Stomach (tissue), 9 donors: ENCODE measurements around the gene RCAN1. TPM values are rescaled to one million over a fixed set of nuclear protein-coding genes. Genes with fewer than 3 reads are reported as not detected.
"Not testable (repeated sequence)": the region's sequence is repeated elsewhere in the genome, so short reads cannot be mapped to it uniquely, and the experiment has no call there.

ENCODE experiments used
- DNase-seq, 2 donors: peaks; one replicate each; pipeline versions ENCODE4 v3.0.0 to v3.0.0-alpha.2; 2013 to 2019
- H3K27ac ChIP-seq, 5 donors: fragments of 200-600 bp in 4 of 5; sonication (generic) in 4 of 5; one replicate each; pipeline ENCODE4 v1.5.1; 2013 to 2019; ENCODE audit warnings: mild to moderate bottlenecking in 1 of 5, moderate library complexity in 1 of 5
- H3K27me3 ChIP-seq, 3 donors: fragments of 200-600 bp; sonication (generic); one replicate each; pipeline ENCODE4 v1.5.1; 2017 to 2019; ENCODE audit warnings: mixed run types in 1 of 3
- H3K36me3 ChIP-seq, 4 donors: fragments of 200-600 bp; sonication (generic); 1 replicate in 3 of 4; 2 replicates in 1 of 4; pipeline ENCODE4 v1.5.1; 2016 to 2019
- H3K4me1 ChIP-seq, 4 donors: fragments of 200-600 bp; sonication (generic); one replicate each; pipeline ENCODE4 v1.5.1; 2016 to 2019
- H3K4me3 ChIP-seq, 4 donors: fragments of 200-600 bp; sonication (generic) in 3 of 4; one replicate each; pipeline ENCODE4 v1.5.1; 2016 to 2019; ENCODE audit warnings: mild to moderate bottlenecking in 1 of 4
- H3K9me3 ChIP-seq, 4 donors: fragments of 200-600 bp; sonication (generic); one replicate each; pipeline ENCODE4 v1.5.1; 2016 to 2019
- EP300 ChIP-seq: sonication (generic); formaldehyde crosslinking; IDR thresholded peaks from one replicate; pipeline ENCODE4 v1.6.1; 2017; ENCODE audit warnings: antibody characterized with exemption
- POLR2A ChIP-seq, 4 donors: fragments of 450-650 bp; IDR thresholded peaks; one replicate each; pipeline ENCODE4 v1.6.1; 2016; ENCODE audit warnings: antibody characterized with exemption in 4 of 4, control low read depth in 2 of 4, mild to moderate bottlenecking in 1 of 4, moderate library complexity in 1 of 4
- POLR2AphosphoS5 ChIP-seq, 3 donors: sonication (generic); formaldehyde crosslinking; IDR thresholded peaks; one replicate each; pipeline ENCODE4 v1.6.1; 2016; ENCODE audit warnings: antibody characterized with exemption in 3 of 3
- WGBS, 5 donors: extraction: QIAGEN DNeasy Blood & Tissue Kit in 3 of 5; methylation state at CpG; one replicate each; pipeline versions ENCODE4 v1.1.5 to v1.1.7; 2013 to 2018; 5-methylcytosine and 5-hydroxymethylcytosine counted together
- intact Hi-C: fragments of 100-400 bp; cut with DNase I; formaldehyde crosslinking; loops from one replicate; pipeline ENCODE4 v1.15.1; 2023; ENCODE audit warnings: low total_unique reads
- polyA plus RNA-seq, 3 donors: library from polyadenylated mRNA; stranded (reverse); fragments of 200-250 nt; gene quantifications; one replicate each; pipeline ENCODE4 v1.2.3, GENCODE V29; 2013
- total RNA-seq, 5 donors: library from RNA; depleted of rRNA; stranded (reverse); fragments of >200 nt; gene quantifications; one replicate each; pipeline versions ENCODE4 v1.1.0 to v1.2.3, GENCODE V29; 2014 to 2016
- TF ChIP-seq, protein P1 (sequence below), 7 experiments: fragments of 450-650 bp in 4 of 7; fragments of 200-600 bp in 3 of 7; sonication (generic) in 3 of 7; IDR thresholded peaks; one replicate each; pipeline ENCODE4 v1.5.1; 2016 to 2019; ENCODE audit warnings: antibody characterized with exemption in 7 of 7, control low read depth in 2 of 7, mild to moderate bottlenecking in 1 of 7
- donor health status: healthy with polysubstance abuse.
- donor health status: Bipolar disorder and iron deficiency.
- donor health status: healthy.

RCAN1 gene
- total and polyA plus RNA-seq, 8 donors: 15.6 to 85.7 (median 31.5) TPM

DNA sequence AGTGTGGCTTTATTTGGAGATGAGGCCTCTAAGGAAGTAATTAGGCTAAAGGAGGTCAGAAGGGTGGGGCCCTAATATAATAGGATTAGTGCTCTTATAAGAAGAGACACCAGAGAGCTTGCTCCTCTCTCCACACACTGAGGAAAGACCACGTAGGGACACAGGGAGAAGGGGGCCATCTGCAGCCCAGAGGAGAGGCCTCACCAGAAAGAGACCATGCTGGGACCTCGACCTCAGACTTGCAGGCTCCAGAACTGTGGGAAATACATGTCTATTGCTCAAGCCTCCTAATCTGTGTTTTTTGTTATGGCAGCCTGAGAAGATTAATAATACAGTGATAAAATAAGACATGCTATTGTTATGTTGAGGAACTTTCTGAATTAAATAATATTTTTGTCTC, 8.3 kb downstream of the RCAN1 start:
- WGBS, 5 donors: 42 to 68% (median 50%) methylated on average over 2 of the region's 2 CpGs
- no peaks in the 10 kb centered on the region for H3K9me3 ChIP-seq
- intact Hi-C loops: no loop called here
- no peak overlapping the region for H3K4me3 ChIP-seq
- TF ChIP-seq EP300 (no peak), POLR2A (IDR thresholded peaks at IDR 0.05) (no peak), POLR2AphosphoS5 (IDR thresholded peaks at IDR 0.05) (no peak)
- TF ChIP-seq, protein P1, sequence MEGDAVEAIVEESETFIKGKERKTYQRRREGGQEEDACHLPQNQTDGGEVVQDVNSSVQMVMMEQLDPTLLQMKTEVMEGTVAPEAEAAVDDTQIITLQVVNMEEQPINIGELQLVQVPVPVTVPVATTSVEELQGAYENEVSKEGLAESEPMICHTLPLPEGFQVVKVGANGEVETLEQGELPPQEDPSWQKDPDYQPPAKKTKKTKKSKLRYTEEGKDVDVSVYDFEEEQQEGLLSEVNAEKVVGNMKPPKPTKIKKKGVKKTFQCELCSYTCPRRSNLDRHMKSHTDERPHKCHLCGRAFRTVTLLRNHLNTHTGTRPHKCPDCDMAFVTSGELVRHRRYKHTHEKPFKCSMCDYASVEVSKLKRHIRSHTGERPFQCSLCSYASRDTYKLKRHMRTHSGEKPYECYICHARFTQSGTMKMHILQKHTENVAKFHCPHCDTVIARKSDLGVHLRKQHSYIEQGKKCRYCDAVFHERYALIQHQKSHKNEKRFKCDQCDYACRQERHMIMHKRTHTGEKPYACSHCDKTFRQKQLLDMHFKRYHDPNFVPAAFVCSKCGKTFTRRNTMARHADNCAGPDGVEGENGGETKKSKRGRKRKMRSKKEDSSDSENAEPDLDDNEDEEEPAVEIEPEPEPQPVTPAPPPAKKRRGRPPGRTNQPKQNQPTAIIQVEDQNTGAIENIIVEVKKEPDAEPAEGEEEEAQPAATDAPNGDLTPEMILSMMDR (IDR thresholded peaks at IDR 0.05): no peak
- H3K36me3 ChIP-seq: no peaks in the 10 kb centered on the region
- DNase-seq: no peak
- peaks cover 0 to 9% (median 4%) of the 10 kb centered on the region in 4 donors for H3K4me1 ChIP-seq
- no peak overlapping the region for H3K27ac ChIP-seq
- no peaks in the 10 kb centered on the region for H3K27me3 ChIP-seq

DNA sequence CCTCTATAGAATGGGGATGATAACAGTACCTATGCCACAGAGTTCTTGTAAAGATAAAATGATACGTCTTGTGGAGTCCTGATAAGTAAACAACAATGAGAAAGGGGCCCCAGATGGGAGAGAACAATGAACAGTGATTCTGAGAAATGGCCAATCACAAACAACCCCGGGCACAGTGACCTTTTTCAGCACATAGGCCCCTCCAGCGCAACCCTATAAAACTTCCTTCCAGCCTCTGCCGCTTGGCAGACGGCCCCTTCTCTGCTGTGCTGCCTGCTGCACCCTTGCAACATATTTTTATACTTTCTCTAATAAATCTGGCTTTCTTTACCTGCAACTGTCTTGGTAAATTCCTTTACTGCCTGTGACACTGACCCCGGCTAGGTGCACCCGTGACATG, 8.9 kb downstream of the RCAN1 start:
- H3K4me3 ChIP-seq: no peak overlapping the region
- no peak for DNase-seq
- H3K27me3 ChIP-seq: no peaks in the 10 kb centered on the region
- 72 to 81% (median 80%) methylated on average over 7 of the region's 7 CpGs for WGBS, 5 donors
- no peaks in the 10 kb centered on the region for H3K9me3 ChIP-seq
- peaks cover 0 to 9% (median 4%) of the 10 kb centered on the region in 4 donors for H3K4me1 ChIP-seq
- H3K27ac ChIP-seq: no peak overlapping the region
- intact Hi-C loops: no loop called here
- TF ChIP-seq, protein P1 (IDR thresholded peaks at IDR 0.05): no peak
- TF ChIP-seq POLR2AphosphoS5 (IDR thresholded peaks at IDR 0.05) (no peak), POLR2A (IDR thresholded peaks at IDR 0.05) (no peak), EP300 (no peak)
- no peaks in the 10 kb centered on the region for H3K36me3 ChIP-seq

DNA sequence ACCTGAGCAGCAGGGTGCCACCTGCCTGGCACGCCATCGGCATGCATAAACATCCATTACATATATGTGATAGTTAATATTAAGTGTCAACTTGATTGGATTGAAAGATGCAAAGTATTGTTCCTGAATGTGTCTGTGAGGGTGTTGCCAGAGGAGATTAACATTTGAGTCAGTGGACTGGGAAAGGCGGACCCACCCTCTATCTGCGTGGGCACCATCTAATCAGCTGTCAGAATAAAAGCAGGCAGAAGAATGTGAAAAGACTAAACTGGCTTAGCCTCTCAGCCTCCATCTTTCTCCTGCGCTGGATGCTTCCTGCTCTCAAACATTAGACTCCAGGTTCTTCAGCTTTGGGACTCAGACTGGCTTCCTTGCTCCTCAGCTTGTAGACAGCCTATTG, 10.0 kb downstream of the RCAN1 start:
- H3K36me3 ChIP-seq, H3K9me3 ChIP-seq, H3K4me1 ChIP-seq, intact Hi-C loops, DNase-seq, H3K4me3 ChIP-seq, H3K27ac ChIP-seq, H3K27me3 ChIP-seq: not testable (repeated sequence)
- WGBS, 5 donors: 84 to 97% (median 91%) methylated on average over 5 of the region's 5 CpGs

DNA sequence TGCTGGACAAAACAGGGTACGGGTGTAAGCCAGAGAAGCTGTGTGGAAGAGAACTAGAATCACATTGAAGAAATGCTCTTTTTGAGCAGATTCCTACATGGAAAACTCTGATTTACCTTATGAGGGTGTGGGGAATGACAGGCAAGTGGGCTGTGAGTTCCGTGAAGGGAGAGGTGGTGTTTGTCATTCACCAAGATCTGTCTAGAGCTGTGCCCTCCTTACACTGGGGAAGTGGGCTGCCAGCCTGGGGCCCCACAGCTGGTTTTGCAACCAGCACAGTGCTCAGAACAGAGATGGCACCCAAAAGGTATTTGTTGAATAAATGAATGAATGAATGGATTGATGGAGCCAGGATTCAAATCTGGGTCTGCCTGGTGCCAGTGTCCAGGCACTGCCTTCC, 10.4 kb downstream of the RCAN1 start:
- peaks cover 0 to 9% (median 4%) of the 10 kb centered on the region in 4 donors for H3K4me1 ChIP-seq
- no peak for DNase-seq
- TF ChIP-seq POLR2A (IDR thresholded peaks at IDR 0.05): no peak
- TF ChIP-seq EP300: no peak
- TF ChIP-seq POLR2AphosphoS5 (IDR thresholded peaks at IDR 0.05): no peak
- TF ChIP-seq, protein P1 (IDR thresholded peaks at IDR 0.05): no peak
- no peak overlapping the region for H3K27ac ChIP-seq
- 89 to 93% (median 92%) methylated on average over 2 of the region's 2 CpGs for WGBS, 5 donors
- no peak overlapping the region for H3K4me3 ChIP-seq
- intact Hi-C loops: no loop called here
- no peaks in the 10 kb centered on the region for H3K27me3 ChIP-seq
- no peaks in the 10 kb centered on the region for H3K36me3 ChIP-seq
- no peaks in the 10 kb centered on the region for H3K9me3 ChIP-seq

DNA sequence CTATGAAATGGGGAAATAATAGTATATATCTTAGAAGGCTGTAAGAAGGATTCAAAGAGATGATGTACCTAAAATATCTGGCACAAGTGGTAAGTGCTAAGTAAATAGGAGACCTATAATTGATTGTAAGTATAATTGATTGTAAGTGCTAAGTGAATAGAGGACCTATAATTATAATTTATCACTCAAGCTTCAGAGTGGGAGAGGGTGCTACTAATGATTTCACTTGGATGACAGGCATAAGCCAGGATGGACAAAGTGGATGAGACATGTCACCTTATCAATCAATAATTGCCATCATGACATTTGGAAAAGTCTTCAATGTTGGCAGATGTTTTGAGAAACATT, 11.2 kb downstream of the RCAN1 start:
- no peak for TF ChIP-seq POLR2A (IDR thresholded peaks at IDR 0.05)
- TF ChIP-seq POLR2AphosphoS5 (IDR thresholded peaks at IDR 0.05): no peak
- Histone ChIP-seq H3K4me1 (peaks cover 0 to 13% (median 4%) of the 10 kb centered on the region in 4 donors), H3K27me3 (no peaks in the 10 kb centered on the region), H3K9me3 (no peaks in the 10 kb centered on the region), H3K27ac (no peak overlapping the region), H3K36me3 (no peaks in the 10 kb centered on the region), H3K4me3 (no peak overlapping the region)
- intact Hi-C loops: no loop called here
- DNase-seq: no peak
